Measurements from ENCODE around the gene ANKS6. TPM values are rescaled to one million over a fixed set of nuclear protein-coding genes. Genes with fewer than 3 reads are reported as not detected.

ANKS6 gene
- total RNA-seq, 2 experiments from 2014 or later: 16.6 to 16.9 TPM

- peak; percentile 98 for TF ChIP-seq CTCF (IDR thresholded peaks at IDR 0.05)
- intact Hi-C loops (cut with micrococcal nuclease): no loop called here
- ChIA-PET POLR2A (interaction anchor here (0.6 to 1.1 kb wide), 2 partner anchors 17 to 262 kb away, joined by 3 read pairs; no protein-coding TSS in a partner anchor), CTCF (interaction anchor here (0.8 to 3.7 kb wide), 11 partner anchors 8 to 600 kb away, joined by 3 to 35 read pairs (median 5); partner anchors contain the start of gene GALNT12)
- Mint-ChIP-seq H3K27ac (no peak overlapping the region), H3K4me1 (ENCODE audit: low read depth) (peaks cover 28% of the 10 kb centered on the region), H3K27me3 (no peaks in the 10 kb centered on the region), H3K36me3 (ENCODE audit: low read depth) (peaks cover 3% of the 10 kb centered on the region), H3K9me3 (no peaks in the 10 kb centered on the region), H3K4me3 (no peak overlapping the region)
- DNase-seq (peak; percentile 74), ATAC-seq (peak; percentile 77)
These were observed 5.3 kb downstream of the ANKS6 start for GRCh38 chr9:98790842-98791607.

DNA sequence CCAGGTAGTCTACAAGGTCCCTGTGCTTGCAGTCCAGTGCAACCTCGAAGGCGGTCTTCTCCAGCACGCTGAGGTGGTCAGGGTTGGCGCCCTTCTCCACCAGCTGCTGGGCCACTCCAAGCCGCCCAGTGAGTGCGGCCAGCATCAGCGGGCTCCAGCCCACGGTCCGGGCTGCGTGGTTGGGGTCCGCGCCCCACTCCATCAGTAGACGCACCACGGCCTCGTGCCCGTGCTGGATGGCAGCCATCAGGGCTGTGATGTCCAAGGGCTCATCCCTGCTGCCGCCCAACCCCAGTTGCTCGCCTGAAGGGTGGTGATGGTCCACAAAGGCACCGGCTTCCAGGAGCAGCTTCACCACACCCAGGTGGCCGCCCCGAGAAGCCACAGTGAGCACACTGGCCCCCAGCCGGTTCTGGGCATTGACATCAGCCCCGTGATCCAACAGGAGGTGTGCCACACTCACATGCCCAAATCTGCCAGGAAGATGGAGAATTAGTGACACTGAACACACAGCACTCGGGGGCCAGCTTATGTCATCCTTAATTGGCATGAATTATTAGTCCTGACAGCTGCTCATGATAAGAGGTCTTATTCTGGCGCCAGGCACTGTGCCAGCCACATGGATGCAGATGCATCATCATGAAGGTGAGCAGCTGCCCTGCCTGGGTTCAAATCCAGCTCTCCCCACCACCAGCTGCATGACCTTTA lies 6.1 kb downstream of the ANKS6 start:
- peaks cover 22% of the 10 kb centered on the region for H3K4me1 Mint-ChIP-seq (ENCODE audit: low read depth)
- intact Hi-C loops (cut with micrococcal nuclease): no loop called here
- H3K4me3 Mint-ChIP-seq: no peak overlapping the region
- ChIA-PET CTCF (interaction anchor here (1.0 to 3.7 kb wide), 5 partner anchors 14 to 475 kb away, joined by 3 to 35 read pairs (median 8); partner anchors contain the start of gene GALNT12), POLR2A (no interaction called here)
- no peaks in the 10 kb centered on the region for H3K27me3 Mint-ChIP-seq
- peaks cover 3% of the 10 kb centered on the region for H3K36me3 Mint-ChIP-seq (ENCODE audit: low read depth)
- no peaks in the 10 kb centered on the region for H3K9me3 Mint-ChIP-seq
- ATAC-seq (no peak), DNase-seq (no peak)
- H3K27ac Mint-ChIP-seq: no peak overlapping the region
- no peak for TF ChIP-seq CTCF (IDR thresholded peaks at IDR 0.05)

GRCh38 chr9:98789483-98790133 lies 6.7 kb downstream of the ANKS6 start:
- POLR2A ChIA-PET: no interaction called here

GRCh38 chr9:98787766-98788335 lies 8.5 kb downstream of the ANKS6 start:
- no peaks in the 10 kb centered on the region for H3K9me3 Mint-ChIP-seq
- POLR2A ChIA-PET: no interaction called here
- no peak for ATAC-seq

More at GRCh38 chr9:98789483-98790133, 6.7 kb downstream of the ANKS6 start:
- Mint-ChIP-seq H3K9me3 (no peaks in the 10 kb centered on the region), H3K27ac (no peak overlapping the region), H3K4me1 (ENCODE audit: low read depth) (peaks cover 15% of the 10 kb centered on the region), H3K4me3 (no peak overlapping the region), H3K27me3 (no peaks in the 10 kb centered on the region), H3K36me3 (ENCODE audit: low read depth) (peaks cover 3% of the 10 kb centered on the region)
- CTCF ChIA-PET: interaction anchor here (1.0 to 7.5 kb wide), 2 partner anchors 14 kb away, joined by 4 to 39 read pairs; no protein-coding TSS in a partner anchor
- DNase-seq (no peak), ATAC-seq (no peak)
- intact Hi-C loops (cut with micrococcal nuclease): no loop called here
- TF ChIP-seq CTCF (IDR thresholded peaks at IDR 0.05): no peak

More at GRCh38 chr9:98787766-98788335, 8.5 kb downstream of the ANKS6 start:
- no peak for DNase-seq
- TF ChIP-seq CTCF (IDR thresholded peaks at IDR 0.05): no peak
- intact Hi-C loops (cut with micrococcal nuclease): no loop called here
- H3K27me3 Mint-ChIP-seq: no peaks in the 10 kb centered on the region
- H3K27ac Mint-ChIP-seq: no peak overlapping the region
- H3K36me3 Mint-ChIP-seq (ENCODE audit: low read depth): peaks cover 5% of the 10 kb centered on the region
- CTCF ChIA-PET: interaction anchor here (7.5 kb wide), 1 partner anchor 13 kb away, joined by 39 read pairs; no protein-coding TSS in a partner anchor
- peaks cover 12% of the 10 kb centered on the region for H3K4me1 Mint-ChIP-seq (ENCODE audit: low read depth)
- no peak overlapping the region for H3K4me3 Mint-ChIP-seq
